Smooth muscle cell of the brain vasculature (primary cell): ENCODE measurements around the gene KLC1.

Source experiments
- DNase-seq: peaks from one replicate; pipeline ENCODE4 v3.0.0-alpha.2; 2012; ENCODE audit warnings: low read depth, low spot score

KLC1 gene

DNA sequence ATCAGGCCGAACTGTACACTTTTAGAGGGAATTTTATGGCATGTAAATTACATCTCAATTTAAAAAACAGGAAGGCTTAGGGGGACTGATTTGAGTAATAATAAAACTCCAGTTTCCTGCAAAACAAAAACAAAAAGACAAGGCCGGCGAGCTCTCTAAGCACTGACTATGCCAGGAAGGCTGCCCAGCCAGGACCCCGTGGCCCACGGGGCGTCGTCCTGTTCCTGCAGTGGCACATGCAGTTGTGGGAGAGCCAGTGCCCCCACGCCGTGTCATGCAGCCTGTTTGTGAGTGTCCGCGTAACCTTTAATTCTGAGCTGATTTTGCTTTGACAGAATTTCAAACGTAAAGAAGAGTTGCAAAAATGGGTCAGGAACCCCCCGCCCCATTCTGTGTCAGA is 75.7 kb downstream of the KLC1 start:
- DNase-seq: no peak

DNA sequence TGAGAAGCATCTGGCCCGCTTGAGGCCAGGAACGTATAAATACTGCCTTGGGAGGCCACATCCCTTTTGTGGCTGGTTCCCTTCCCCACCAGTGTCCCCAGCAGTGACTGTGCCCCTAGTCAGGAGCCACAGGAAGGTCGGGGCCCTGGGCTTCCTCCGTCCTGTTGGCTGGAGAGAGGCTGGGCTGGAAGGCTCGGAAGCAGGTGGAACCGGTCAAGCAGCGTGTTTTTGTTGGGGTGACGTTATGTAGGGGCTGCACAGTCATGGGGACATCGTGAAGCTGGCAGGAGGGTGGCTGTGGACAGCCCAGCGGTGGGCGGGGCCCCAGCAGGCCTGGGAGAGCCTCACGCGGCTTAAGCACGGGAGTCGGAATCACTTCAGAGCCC is 76.1 kb downstream of the KLC1 start:
- no peak for DNase-seq

DNA sequence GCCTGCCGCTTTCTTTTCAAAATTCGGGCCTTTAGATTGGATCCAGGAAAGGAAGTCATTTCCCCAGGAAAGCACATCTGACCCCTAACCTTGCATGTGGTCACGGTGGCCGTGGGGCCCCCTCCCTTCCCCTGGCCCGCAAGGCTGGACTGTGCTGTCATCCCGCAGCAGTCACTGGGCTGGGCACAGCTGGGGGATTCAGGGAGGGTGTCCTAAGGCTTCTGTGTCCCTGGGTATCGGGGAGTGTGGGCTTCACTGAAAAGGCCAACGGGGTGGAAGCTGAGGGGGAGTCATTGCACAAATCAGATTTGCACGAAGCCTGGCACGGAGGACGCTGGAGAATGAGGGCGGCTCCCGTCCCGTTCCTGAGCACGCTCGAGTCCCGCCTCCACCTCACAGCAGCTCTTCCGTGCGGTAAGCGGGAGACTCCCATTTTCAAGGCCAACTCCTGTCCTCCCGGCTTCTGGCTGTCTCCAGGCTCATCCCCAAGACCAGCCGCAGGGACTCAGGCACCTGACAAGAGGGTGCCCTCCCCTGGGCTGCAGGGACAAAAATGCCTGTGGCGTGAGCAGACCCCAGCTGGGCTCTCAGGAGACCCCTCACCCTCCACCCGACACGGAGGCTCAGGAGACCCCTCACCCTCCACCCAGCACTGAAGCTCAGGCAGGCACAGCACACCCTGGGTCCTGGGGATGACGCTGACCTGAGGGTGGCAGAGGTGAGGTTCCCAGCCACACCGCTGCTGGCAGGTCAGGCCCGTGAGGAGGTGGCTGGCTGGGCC is 76.7 kb downstream of the KLC1 start:
- DNase-seq: no peak

DNA sequence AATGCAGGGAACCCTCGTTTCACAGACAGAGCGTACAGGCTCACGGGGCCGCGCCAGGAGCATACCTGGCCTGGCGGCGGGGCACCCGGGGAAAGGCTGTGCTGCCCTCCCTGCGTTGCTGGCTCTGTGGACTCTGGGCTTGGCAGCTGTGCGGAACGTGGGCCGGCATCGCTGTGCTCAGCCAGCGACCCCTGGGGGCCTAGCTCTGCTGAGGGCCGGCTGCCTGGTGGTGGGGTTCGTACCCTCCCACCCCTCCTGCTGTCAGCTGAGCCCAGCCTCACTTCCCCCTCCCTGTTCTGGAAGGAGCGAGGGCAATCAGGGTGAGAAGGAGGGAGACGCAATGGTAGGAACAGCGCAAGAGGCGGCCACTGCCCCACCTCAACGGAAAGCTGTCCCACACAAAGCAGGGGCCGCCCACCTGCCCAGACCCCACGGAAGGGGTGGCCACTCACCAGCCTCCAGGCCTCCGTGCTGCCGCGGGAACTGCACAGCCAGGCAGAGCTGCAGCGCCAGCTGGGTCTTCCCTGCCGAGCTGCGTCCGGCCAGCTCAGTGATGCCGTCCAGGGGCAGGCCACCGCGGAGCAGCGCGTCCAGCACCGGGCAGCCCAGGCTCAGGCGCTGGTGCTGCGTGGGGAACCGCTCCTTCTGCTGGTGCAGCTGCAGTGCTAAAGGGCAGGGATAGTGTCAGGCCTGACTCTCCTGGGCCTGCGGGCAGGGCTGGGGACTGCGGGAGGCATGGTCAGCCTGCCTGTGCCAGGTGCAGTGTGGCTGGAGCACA is 77.7 kb downstream of the KLC1 start:
- DNase-seq: no peak

- DNase-seq: no peak
Observed at GRCh38 chr14:103707329-103708263, 78.6 kb downstream of the KLC1 start.

DNA sequence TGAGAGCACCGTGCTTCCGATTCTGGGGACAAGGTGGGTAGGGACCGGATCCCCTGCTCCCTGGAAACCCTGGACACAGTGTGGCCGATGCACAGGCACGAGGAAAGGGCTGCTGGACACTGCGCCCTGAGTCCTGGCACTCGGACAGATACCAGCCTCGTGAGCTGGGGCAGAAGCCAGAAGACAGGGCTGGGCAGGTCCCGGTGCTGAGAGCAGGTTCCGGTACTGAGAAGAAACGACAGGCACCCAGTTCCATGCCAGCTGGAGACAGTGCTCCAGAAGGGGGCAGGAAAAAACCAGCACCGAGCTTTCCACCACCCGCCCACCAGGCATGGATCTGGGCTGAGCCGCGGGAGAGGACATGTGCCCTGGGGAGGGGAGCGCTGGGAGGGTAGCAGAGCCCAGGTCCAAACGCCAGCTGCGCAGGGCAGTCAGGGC is 79.8 kb downstream of the KLC1 start:
- no peak for DNase-seq

DNA sequence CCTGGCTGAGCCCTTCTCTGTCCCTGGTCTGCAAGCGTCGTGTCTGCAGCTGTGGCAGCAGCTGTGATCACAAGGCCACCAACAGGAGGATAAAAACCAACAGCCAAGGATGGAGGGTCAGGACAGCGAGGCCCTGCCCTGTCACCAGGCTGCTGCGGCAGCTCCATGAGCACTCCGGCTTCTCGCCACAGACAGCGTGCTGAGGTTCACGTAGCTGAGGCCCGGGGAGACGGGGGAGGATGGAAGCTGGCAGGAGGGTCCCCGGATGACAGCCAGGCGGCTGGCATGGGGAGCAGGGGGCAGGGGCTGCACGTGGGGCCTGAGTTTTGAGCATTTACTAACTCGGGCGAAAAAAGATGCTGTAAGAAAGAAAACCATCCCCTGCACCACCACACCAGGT is 80.8 kb downstream of the KLC1 start:
- no peak for DNase-seq

GRCh38 chr14:103710771-103711377 is 81.9 kb downstream of the KLC1 start:
- no peak for DNase-seq

- DNase-seq: no peak
Observed at GRCh38 chr14:103711516-103712431, 82.8 kb downstream of the KLC1 start.

DNA sequence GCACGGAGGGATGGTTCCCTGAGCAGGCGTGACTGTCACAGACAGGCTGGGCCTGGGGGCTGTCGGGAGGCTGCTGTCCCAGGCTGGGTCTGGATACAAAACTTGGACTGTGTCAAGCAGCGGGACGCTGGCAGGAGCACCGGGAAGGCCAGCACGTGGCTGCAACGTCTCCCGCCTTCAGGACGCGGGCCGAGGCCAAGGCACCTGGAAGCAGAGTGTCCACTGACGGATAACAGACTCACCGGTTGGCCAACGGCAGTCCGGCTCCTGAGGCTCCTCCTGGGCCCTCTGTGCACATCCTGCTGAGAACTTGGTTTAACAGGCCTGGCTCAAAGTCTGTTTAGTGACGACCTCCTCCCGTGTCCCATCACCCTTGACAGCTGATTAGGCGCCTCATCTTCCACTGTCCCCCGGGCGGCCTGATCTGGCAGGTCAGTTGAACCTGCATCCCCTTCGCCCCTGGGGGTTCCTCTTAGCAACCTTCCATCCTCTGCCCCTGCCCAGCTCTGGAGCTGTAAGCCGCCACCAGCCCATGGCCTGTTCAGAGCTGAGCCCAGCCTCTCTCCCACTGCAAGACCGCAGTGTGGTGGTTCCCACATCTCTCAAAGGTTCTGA is 83.7 kb downstream of the KLC1 start:
- no peak for DNase-seq

GRCh38 chr14:103713304-103714062 is 84.5 kb downstream of the KLC1 start:
- DNase-seq: no peak

- DNase-seq: no peak
Observed at GRCh38 chr14:103714063-103714724, 85.2 kb downstream of the KLC1 start.

DNA sequence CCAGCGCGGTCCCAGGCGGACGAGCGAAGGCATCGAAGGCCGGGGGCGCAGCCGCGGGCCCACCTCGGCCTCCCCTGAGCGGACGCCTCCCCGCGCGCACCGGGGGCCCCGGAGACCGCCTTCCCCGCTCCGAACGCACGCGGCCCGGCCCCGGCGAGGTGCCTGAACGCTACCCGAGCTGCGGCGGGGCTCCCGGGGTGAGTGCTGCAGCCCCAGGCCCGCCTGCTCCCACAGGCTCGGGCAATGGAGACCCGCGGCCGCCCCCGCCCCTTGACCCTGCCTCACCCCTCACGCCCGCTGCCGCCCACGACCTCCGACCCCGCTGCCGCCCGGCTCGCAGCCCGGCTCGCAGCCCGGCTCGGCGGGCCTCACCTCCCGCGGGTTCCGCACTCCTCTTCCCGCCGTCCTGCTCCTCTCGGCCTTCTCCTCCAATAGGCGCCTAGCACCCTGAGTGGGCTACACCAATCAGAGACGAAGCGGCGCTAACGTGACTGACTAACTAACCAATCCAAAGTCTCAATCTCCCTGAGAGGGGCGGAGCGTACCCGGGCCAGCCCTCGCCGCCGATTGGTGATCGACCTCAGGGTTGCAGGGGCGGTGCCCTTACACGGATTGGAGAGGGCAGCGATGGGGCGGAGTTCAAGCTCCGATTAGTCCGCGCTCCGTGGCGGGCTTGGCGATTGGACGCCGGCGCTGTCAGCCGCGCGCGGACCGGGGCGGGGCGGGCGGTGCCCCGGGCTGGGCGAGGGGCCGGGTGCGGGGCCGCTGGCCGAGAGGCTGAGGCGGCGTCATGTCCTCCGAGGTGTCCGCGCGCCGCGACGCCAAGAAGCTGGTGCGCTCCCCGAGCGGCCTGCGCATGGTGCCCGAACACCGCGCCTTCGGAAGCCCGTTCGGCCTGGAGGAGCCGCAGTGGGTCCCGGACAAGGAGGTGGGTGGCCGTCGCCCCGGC is 86.3 kb downstream of the KLC1 start, which contains the start of the genes XRCC3 and ZFYVE21:
TSS of gene XRCC3 (minus strand) at position 400 of the 949 bp plus-strand sequence. CDS start 4,364 bp downstream, outside the sequence.
TSS of gene ZFYVE21 (plus strand) at position 759 of the 949 bp plus-strand sequence. CDS start at position 791, 32 bp downstream.
- DNase-seq: peak; percentile 99

GRCh38 chr14:103716091-103716801 is 87.2 kb downstream of the KLC1 start:
- DNase-seq: no peak

DNA sequence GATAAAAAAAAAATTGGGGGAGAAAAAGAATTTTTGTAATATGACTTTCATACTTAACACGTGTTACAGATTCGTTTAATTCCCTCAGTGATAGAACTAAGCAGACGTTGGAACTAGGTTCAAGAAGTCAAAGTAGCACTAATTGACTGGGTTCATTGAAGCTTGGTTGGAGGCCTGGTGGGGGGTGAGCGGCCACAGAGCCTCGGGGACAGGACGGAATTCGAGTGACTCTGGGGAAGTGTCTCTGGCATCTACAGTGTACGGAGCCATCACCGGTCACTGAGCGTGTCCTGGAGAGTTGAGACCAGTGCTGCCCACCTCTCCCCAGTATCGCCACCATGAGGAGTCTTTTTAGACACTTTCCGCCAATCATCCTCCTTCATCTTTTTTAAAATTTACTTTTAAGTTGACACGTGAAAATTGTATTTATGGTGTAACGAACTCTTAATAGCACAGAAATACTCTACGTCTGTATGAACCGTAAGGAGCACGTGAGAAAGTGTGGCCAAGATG is 87.9 kb downstream of the KLC1 start:
- no peak for DNase-seq

DNA sequence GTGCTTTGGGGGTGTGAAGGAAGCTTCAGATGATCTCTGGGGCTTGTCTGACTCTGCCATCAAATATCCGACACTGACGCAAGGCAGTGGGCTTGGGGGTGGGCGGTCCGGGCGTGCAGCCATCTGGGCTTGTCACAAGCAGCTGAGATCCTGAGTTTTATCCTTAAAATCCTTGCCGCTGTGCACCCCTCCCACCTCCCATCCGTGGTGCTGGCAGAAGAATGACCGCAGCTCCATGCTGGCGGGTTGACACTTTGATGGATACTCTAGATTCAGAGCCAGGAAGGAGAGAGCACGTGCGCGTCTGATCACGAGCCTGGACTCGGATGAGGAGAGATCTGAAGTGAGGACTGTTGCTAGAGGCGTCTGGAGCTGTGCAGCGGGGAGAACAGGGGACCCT is 89.6 kb downstream of the KLC1 start:
- no peak for DNase-seq
